GM19351 (cell line): Measurements from ENCODE around the gene POLR2L.

Source experiments
- ATAC-seq: cut with Tn5 transposase; IDR thresholded peaks from one replicate; pipeline ENCODE4 v1.9.1; 2021; ENCODE audit warnings: mild to moderate bottlenecking, moderate library complexity; ENCODE audit not compliant: unreplicated experiment

The POLR2L gene

GRCh38 chr11:797296-798092, 44.8 kb downstream of the POLR2L start:
- peak; percentile 50 for ATAC-seq

DNA sequence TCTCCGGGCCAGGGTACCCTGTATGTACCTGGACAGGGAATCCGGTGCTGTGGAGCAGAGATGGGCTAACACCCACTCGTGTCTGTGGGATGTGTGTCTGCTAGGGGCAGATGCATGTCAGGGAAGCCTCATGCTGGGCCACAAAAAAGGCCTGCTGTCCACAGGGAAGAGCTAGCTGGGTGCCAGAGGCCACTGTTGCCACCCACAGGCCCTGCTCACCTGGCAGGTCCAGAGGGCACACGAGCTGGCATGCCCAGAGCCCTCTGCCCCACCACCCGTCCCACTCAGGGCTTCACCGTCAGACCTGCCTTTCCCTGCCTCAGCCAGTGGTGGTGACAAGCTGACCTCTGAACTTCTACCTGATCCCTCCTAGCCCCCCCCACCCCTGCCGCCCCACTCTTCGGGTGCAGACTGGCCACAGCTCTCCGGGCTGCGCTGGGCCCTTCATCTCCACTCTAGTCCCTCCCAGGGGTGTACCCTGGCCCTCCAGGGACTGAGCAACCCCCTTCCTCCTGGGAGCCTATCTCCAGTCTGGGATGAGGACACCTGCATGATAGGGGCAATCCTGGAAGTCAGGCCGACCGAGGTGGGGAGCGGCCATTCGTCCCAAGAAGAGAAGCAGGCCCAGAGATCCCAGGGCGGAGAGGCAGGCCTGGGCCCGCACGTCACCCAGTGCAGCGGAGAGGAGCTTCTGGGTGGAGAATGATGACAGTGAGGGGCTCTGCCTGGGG, 45.6 kb downstream of the POLR2L start:
- ATAC-seq, result no peak

DNA sequence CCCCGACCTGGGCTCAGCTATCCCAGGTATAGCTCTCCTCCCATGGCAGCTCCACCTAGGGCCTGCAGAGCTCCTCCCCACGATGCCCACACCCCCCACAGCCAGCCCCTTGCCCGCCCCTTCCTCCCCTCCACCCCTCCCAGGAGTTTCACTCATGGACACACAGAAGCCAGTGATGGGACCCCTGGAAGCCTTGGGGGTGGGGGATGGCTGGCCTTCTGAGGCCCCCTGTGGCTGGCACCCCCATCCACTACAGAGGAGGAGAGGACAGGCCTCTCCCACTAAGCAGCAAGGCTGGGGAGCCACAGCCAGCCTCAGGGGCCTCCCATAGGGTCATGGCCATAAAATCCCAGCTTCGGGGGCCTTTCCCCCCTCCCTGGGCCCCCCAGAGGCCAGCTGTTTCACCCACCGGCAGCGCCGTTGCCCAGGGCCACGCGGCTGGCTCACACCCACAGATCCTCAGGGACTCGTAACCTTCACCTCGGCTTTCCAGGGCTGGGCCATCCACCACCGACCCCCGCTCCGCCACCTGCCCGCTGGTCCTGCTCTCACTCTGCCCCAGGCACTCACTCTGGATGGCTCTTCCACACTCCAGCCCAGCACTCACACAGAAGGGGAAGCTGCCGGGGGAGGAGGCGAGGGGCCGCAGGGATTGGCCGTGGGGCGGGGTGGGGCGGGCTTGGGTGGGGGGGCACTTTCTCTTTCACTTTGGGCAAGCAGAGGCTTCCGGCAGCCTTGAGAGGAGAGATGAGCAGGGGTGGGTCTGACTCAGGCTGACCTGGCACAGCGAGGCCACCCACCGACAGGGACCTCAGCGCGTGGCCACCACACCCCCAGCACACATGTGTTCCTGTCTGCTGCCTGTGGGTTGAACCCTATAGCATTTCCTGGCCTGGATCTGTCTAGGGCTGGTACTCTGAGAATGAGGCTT, 46.4 kb downstream of the POLR2L start:
- ATAC-seq, result peak; percentile 39

DNA sequence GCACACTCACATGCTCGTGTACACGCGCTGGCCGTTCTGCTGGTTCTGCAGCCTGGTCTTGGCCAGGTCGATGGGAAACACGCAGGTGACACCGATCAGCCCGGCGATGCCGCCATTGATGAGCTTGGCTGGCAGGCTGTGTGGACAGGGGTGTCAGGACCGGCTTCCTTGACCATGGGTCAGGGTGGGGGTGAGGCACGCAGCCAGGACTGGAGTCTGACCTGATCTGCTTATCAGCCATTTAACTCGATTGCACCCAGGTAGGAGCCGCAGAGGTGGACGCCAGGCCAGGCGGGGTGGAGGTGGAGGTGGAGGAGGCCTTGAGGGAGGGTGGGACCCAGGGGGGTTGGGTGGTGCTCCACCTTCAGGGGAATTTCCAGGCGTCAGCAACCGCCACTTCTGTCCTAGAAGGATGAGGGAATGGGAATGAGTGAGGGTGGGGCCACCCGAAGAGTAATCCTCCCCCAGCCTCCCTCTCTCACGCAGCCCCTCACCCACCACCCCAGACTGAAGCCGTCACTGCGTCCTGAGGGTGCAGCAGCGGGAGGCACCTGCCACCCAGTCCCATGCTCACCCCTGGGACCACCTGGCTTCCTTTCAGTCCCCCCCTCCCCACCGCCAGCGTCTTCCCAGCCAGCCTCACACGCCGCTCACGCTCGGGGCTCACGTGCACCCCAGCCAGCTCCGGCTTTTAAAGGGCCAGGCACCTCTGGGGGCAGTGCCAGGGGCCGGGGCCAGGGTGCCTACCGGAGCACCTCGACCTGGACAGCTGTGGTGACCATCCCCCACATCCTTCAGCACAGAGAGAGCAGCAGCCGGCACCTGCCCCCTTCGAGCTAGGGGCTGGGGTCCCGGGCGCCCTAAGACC, 47.3 kb downstream of the POLR2L start:
- no peak for ATAC-seq

- ATAC-seq, result no peak
These were observed 48.1 kb downstream of the POLR2L start for GRCh38 chr11:794013-794765.

- ATAC-seq, result no peak
These were observed 48.8 kb downstream of the POLR2L start for GRCh38 chr11:793556-793955.

- ATAC-seq, result no peak
These were observed 49.5 kb downstream of the POLR2L start for GRCh38 chr11:792873-793272.

GRCh38 chr11:792535-792821, 49.9 kb downstream of the POLR2L start:
- no peak for ATAC-seq

DNA sequence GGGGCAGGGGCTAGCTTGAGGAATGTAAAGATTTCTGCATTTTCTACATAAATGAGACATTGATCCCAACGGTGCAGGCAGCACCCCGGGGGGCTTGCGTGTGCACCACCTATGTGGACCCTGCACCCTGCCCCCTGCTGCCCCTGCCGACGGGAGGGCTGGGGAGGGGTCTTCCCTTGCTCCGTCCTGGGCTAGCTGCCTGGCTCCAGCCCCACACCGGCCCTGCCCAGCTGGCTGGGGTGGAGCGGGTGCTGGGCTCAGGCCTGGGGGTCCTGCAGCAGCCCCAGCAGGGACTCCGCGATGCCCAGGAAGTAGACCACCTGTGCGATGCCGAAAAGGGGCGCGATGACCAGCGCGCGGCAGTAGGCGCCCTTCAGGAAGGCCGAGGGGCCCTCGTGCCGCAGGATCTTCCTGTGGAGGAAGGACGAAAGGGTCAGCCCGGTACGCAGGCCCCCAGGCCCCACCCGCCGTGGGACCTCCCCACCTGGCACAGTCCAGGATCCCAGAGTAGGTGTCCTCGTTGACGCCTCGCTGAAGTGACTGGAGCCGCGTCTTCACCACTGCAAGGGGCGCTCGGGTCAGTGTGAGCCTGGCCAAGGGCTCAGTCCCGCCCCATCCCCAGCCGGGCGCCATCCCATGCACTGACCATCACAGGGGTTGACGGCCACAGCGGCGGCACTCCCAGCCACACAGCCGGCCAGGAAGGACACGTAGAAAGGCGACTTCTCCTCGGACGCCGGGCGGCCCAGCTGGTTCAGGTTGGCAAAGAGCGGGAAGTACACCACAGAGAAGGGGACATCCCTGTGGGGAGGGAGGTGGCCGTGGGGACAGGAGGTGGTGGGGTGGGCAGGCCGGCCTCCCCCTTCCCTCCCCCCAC, 50.4 kb downstream of the POLR2L start:
- no peak for ATAC-seq

DNA sequence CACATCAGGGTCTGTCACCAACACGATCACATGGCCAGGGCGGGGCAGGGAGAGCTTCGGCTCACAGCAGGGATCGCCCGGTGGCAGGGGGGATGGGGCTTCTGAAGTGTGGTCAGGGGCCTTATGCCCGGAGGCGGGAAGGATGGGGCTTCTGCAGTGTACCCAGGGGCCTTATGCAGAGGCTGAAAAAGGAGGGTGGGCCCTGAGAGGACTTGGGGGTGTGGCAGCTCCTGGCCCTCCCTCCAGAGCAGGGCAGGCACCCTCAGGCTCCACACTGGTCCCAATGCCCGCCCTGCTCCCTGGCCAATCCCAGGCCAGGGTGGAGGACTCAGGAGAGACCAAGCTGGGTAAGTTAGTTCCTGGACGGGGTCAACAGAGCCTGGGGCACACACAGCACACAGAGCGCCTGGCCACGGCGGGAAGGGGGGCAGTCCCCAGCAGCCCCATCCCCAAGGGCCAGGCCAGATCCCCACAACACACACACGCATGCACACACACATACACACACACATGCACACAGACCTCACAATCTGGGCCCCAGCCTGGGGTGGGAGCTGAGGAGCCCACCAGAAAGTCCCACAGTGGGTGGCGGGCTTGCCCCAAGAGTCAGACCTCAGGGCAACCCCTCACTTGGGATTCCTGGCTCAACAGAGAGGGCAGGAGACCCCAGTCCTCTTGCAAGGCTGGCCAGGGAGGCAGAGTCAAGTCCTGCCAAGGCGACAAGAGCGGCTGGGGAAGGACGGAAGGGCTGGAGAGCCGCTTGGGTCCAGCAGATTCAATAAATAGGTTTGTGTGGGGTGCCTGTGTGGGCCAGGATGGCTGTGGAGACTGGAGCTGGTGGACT, 51.4 kb downstream of the POLR2L start:
- ATAC-seq, result no peak

- ATAC-seq, result no peak
These were observed 52.4 kb downstream of the POLR2L start, which contains the start of gene CEND1 for GRCh38 chr11:789943-790342. Gene CEND1, minus strand, starts transcription at chr11:790090. Its CDS starts 1,514 bp downstream, at chr11:788576.
